GM19467 (cell line): ENCODE results near the gene KCNH1.
"Not testable (repeated sequence)": the region's sequence is repeated elsewhere in the genome, so short reads cannot be mapped to it uniquely, and the experiment has no call there.

ENCODE experiments used
- ATAC-seq: cut with Tn5 transposase; IDR thresholded peaks from one replicate; pipeline ENCODE4 v1.9.1; 2021; ENCODE audit warnings: mild to moderate bottlenecking, moderate library complexity; ENCODE audit not compliant: unreplicated experiment

KCNH1 gene

GRCh38 chr1:210691039-210691610, 442.8 kb downstream of the KCNH1 start:
- ATAC-seq = no peak

- ATAC-seq = no peak
Measured at GRCh38 chr1:210690236-210690635, 443.7 kb downstream of the KCNH1 start.

GRCh38 chr1:210689826-210690225, 444.1 kb downstream of the KCNH1 start:
- no peak for ATAC-seq

GRCh38 chr1:210688512-210689234, 445.3 kb downstream of the KCNH1 start:
- ATAC-seq = no peak

- no peak for ATAC-seq
Measured at GRCh38 chr1:210687582-210688279, 446.2 kb downstream of the KCNH1 start.

- no peak for ATAC-seq
Measured at GRCh38 chr1:210686841-210687240, 447.1 kb downstream of the KCNH1 start.

GRCh38 chr1:210685295-210685650, 448.7 kb downstream of the KCNH1 start:
- no peak for ATAC-seq

GRCh38 chr1:210684466-210685294, 449.3 kb downstream of the KCNH1 start:
- peak; percentile 67 for ATAC-seq

GRCh38 chr1:210683403-210684047, 450.4 kb downstream of the KCNH1 start:
- ATAC-seq = no peak

GRCh38 chr1:210681158-210681557, 452.8 kb downstream of the KCNH1 start:
- no peak for ATAC-seq

GRCh38 chr1:210678306-210678705, 455.6 kb downstream of the KCNH1 start:
- no peak for ATAC-seq

- peak; percentile 48 for ATAC-seq
Measured at GRCh38 chr1:210677533-210677932, 456.4 kb downstream of the KCNH1 start.

- no peak for ATAC-seq
Measured at GRCh38 chr1:210676539-210676938, 457.4 kb downstream of the KCNH1 start.

- no peak for ATAC-seq
Measured at GRCh38 chr1:210674151-210674550, 459.8 kb downstream of the KCNH1 start.

GRCh38 chr1:210669951-210670350, 464.0 kb downstream of the KCNH1 start:
- no peak for ATAC-seq

GRCh38 chr1:210663730-210664573, 470.0 kb downstream of the KCNH1 start:
- no peak for ATAC-seq

- ATAC-seq = no peak
Measured at GRCh38 chr1:210662291-210663050, 471.5 kb downstream of the KCNH1 start.

GRCh38 chr1:210661520-210661919, 472.4 kb downstream of the KCNH1 start:
- not testable (repeated sequence) for ATAC-seq

- no peak for ATAC-seq
Measured at GRCh38 chr1:210657806-210658205, 476.1 kb downstream of the KCNH1 start.
